ENCODE results near the gene PIPOX.

Gene PIPOX

DNA sequence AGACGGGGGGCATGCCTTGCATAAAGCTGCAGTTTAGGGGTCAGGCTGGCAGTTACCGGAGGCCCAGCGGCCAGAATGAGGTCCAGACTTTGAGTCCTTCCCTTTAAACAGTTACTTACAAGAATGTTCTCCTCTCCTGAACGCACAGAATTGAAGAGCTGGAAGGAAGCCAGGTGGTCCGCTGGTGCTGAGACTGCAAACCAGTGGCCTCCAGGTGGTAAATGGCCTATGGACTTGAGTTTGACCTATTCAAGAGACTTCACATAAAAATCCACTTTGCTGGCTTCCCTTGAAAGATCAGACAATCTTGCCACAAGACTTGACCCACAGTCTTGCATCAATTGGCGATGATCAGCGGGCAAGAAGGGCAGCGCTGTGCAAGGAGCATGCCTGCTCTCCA is 22.4 kb upstream of the PIPOX start:
- peaks cover 34% of the 10 kb centered on the region for H3K4me1 ChIP-seq (ENCODE audit: control insufficient read depth, insufficient read depth, low read length)

DNA sequence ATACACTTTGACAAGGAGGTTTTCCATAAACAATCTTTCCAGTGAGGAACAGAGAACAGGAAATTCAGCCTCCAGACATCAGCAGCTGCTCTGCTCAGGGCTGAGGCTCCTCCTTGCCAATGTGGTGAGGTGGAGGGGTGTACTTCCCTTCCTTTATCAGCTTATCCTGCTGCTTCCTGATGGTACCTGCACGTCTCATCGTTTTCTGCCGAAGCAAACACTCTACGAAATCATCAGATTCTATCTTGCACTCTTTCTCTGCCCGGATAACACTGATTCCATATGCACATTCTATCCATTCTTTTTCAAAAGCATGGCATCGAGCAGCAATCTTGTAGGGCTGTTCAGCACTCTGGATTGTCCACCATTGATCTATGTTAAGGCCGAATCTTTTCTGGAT is 21.7 kb upstream of the PIPOX start:
- H3K9me3 ChIP-seq (ENCODE audit: control insufficient read depth, insufficient read depth, low read depth, low read length): no peaks in the 10 kb centered on the region
- H3K4me3 ChIP-seq (ENCODE audit: low read depth, low read length): no peak overlapping the region
- no peaks in the 10 kb centered on the region for H3K36me3 ChIP-seq (ENCODE audit: control insufficient read depth, insufficient read depth, low read length)
- no peak overlapping the region for H3K27ac ChIP-seq (ENCODE audit: low read depth, low read length)
- H3K9ac ChIP-seq (ENCODE audit: low read length): no peak overlapping the region
- H3K4me1 ChIP-seq (ENCODE audit: control insufficient read depth, insufficient read depth, low read length): peaks cover 33% of the 10 kb centered on the region
- H3K27me3 ChIP-seq (ENCODE audit: control insufficient read depth, insufficient read depth, low read length): peaks cover 8% of the 10 kb centered on the region; the same call in 1 of the 2 replicates

More for the DNA sequence above, 22.4 kb upstream of the PIPOX start:
- no peaks in the 10 kb centered on the region for H3K36me3 ChIP-seq (ENCODE audit: control insufficient read depth, insufficient read depth, low read length)
- H3K9ac ChIP-seq (ENCODE audit: low read length): no peak overlapping the region
- no peaks in the 10 kb centered on the region for H3K9me3 ChIP-seq (ENCODE audit: control insufficient read depth, insufficient read depth, low read depth, low read length)
- H3K27ac ChIP-seq (ENCODE audit: low read depth, low read length): no peak overlapping the region
- no peak overlapping the region for H3K4me3 ChIP-seq (ENCODE audit: low read depth, low read length)
- H3K27me3 ChIP-seq (ENCODE audit: control insufficient read depth, insufficient read depth, low read length): peaks cover 8% of the 10 kb centered on the region; the same call in 1 of the 2 replicates

GRCh38 chr17:29022074-29022473 is 20.9 kb upstream of the PIPOX start:
- no peaks in the 10 kb centered on the region for H3K36me3 ChIP-seq (ENCODE audit: control insufficient read depth, insufficient read depth, low read length)
- H3K9me3 ChIP-seq (ENCODE audit: control insufficient read depth, insufficient read depth, low read depth, low read length): no peaks in the 10 kb centered on the region
- H3K4me1 ChIP-seq (ENCODE audit: control insufficient read depth, insufficient read depth, low read length): peaks cover 24% of the 10 kb centered on the region
- no peak overlapping the region for H3K9ac ChIP-seq (ENCODE audit: low read length)
- H3K4me3 ChIP-seq (ENCODE audit: low read depth, low read length): no peak overlapping the region
- H3K27ac ChIP-seq (ENCODE audit: low read depth, low read length): no peak overlapping the region
- H3K27me3 ChIP-seq (ENCODE audit: control insufficient read depth, insufficient read depth, low read length): peaks cover 8% of the 10 kb centered on the region; the same call in 1 of the 2 replicates

GRCh38 chr17:29024316-29024952 is 18.5 kb upstream of the PIPOX start:
- no peaks in the 10 kb centered on the region for H3K9me3 ChIP-seq (ENCODE audit: control insufficient read depth, insufficient read depth, low read depth, low read length)
- H3K27ac ChIP-seq (ENCODE audit: low read depth, low read length): no peak overlapping the region
- H3K4me1 ChIP-seq (ENCODE audit: control insufficient read depth, insufficient read depth, low read length): peaks cover 13% of the 10 kb centered on the region
- H3K9ac ChIP-seq (ENCODE audit: low read length): no peak overlapping the region
- H3K36me3 ChIP-seq (ENCODE audit: control insufficient read depth, insufficient read depth, low read length): no peaks in the 10 kb centered on the region
- no peak overlapping the region for H3K4me3 ChIP-seq (ENCODE audit: low read depth, low read length)
- peaks cover 6% of the 10 kb centered on the region; the same call in 1 of the 2 replicates for H3K27me3 ChIP-seq (ENCODE audit: control insufficient read depth, insufficient read depth, low read length)

DNA sequence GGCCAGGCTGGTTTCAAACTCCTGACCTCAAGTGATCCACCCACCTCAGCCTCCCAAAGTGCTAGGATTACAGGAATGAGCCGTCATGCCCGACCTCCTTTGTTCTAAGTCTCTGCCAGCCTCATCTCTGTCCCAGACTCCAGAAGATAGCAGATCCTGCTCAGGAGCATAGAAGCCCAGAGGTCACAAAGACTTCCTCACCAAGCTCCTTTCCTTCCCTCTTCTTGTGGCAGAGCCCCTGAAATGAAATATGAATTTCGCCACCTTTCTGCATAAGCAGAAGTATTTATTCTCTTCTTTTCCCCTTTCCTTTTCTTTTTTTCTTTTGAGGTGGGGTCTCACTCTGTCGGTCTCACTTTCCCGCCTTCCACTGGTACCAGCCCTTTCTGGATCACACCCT is 11.5 kb upstream of the PIPOX start:
- H3K4me1 ChIP-seq (ENCODE audit: control insufficient read depth, insufficient read depth, low read length): peaks cover 32% of the 10 kb centered on the region
- H3K9me3 ChIP-seq (ENCODE audit: control insufficient read depth, insufficient read depth, low read depth, low read length): peaks cover 24% of the 10 kb centered on the region
- peak overlapping the region; percentile 15 for H3K9ac ChIP-seq (ENCODE audit: low read length)
- H3K4me3 ChIP-seq (ENCODE audit: low read depth, low read length): no peak overlapping the region
- H3K27ac ChIP-seq (ENCODE audit: low read depth, low read length): peak overlapping the region; percentile 42; the same call in 1 of the 2 replicates
- H3K36me3 ChIP-seq (ENCODE audit: control insufficient read depth, insufficient read depth, low read length): no peaks in the 10 kb centered on the region
- H3K27me3 ChIP-seq (ENCODE audit: control insufficient read depth, insufficient read depth, low read length): 0 out of 2 replicates have a peak, but pooled peaks cover 2% of the 10 kb centered on the region

DNA sequence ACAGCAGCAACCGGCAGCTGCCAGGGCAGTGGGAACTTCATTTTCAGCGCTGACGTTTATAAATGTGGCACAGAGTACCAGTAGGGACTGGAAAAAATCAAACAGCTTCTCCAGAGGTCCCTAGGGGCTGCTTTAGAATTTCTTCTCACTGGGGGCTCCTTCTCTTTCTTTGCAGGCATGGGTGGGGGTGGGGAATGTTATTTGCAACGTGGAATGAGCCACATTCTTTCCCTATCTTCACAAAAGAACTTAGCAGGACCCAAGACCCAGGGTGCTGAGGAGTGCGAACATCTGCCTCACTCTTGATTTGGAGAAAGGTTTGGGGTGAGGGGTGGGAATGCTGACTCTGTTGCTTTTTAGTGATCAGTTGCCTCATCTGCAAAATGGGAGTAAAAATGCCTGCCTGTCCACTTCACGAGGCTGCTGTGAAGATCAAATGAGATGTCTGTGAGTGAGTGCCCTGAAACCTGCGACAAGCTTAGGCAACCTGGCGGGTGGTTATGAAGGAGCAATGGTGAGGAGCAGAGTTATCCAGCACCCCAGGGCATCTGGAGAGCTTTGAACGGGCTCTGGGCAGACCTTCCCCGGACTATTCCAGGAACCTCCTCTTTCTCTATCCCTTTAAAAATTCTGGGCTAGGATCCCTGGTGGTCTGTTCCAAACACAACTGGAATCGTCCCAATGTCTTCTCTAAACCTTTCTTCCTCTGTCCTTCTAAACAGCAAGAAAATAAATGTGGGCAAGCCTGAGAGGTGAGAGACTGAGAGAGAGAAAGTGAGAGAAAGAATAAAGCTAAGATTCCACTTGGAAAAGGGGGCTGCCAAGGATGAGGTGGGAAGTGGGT is 10.7 kb upstream of the PIPOX start:
- Histone ChIP-seq H3K9ac (ENCODE audit: low read length) (peak overlapping the region; percentile 29), H3K4me3 (ENCODE audit: low read depth, low read length) (peak overlapping the region; percentile 25; the same call in 1 of the 2 replicates), H3K36me3 (ENCODE audit: control insufficient read depth, insufficient read depth, low read length) (no peaks in the 10 kb centered on the region), H3K4me1 (ENCODE audit: control insufficient read depth, insufficient read depth, low read length) (peaks cover 37% of the 10 kb centered on the region), H3K9me3 (ENCODE audit: control insufficient read depth, insufficient read depth, low read depth, low read length) (peaks cover 24% of the 10 kb centered on the region), H3K27me3 (ENCODE audit: control insufficient read depth, insufficient read depth, low read length) (0 out of 2 replicates have a peak, but pooled peaks cover 2% of the 10 kb centered on the region), H3K27ac (ENCODE audit: low read depth, low read length) (peak overlapping the region; percentile 42; the same call in 1 of the 2 replicates)

- H3K27ac ChIP-seq (ENCODE audit: low read depth, low read length): no peak overlapping the region
- H3K9me3 ChIP-seq (ENCODE audit: control insufficient read depth, insufficient read depth, low read depth, low read length): peaks cover 24% of the 10 kb centered on the region
- H3K9ac ChIP-seq (ENCODE audit: low read length): no peak overlapping the region
- peaks cover 37% of the 10 kb centered on the region for H3K4me1 ChIP-seq (ENCODE audit: control insufficient read depth, insufficient read depth, low read length)
- no peaks in the 10 kb centered on the region for H3K36me3 ChIP-seq (ENCODE audit: control insufficient read depth, insufficient read depth, low read length)
- 0 out of 2 replicates have a peak, but pooled peaks cover 2% of the 10 kb centered on the region for H3K27me3 ChIP-seq (ENCODE audit: control insufficient read depth, insufficient read depth, low read length)
- H3K4me3 ChIP-seq (ENCODE audit: low read depth, low read length): no peak overlapping the region
Observed at GRCh38 chr17:29032857-29033197, 10.1 kb upstream of the PIPOX start.

GRCh38 chr17:29034510-29034909 is 8.4 kb upstream of the PIPOX start:
- Histone ChIP-seq H3K9ac (ENCODE audit: low read length) (no peak overlapping the region), H3K9me3 (ENCODE audit: control insufficient read depth, insufficient read depth, low read depth, low read length) (peaks cover 24% of the 10 kb centered on the region), H3K27ac (ENCODE audit: low read depth, low read length) (no peak overlapping the region), H3K4me3 (ENCODE audit: low read depth, low read length) (no peak overlapping the region), H3K36me3 (ENCODE audit: control insufficient read depth, insufficient read depth, low read length) (no peaks in the 10 kb centered on the region), H3K27me3 (ENCODE audit: control insufficient read depth, insufficient read depth, low read length) (0 out of 2 replicates have a peak, but pooled peaks cover 2% of the 10 kb centered on the region), H3K4me1 (ENCODE audit: control insufficient read depth, insufficient read depth, low read length) (peaks cover 50% of the 10 kb centered on the region)

- H3K4me3 ChIP-seq (ENCODE audit: low read depth, low read length): no peak overlapping the region
- H3K27ac ChIP-seq (ENCODE audit: low read depth, low read length): no peak overlapping the region
- no peaks in the 10 kb centered on the region for H3K36me3 ChIP-seq (ENCODE audit: control insufficient read depth, insufficient read depth, low read length)
- H3K27me3 ChIP-seq (ENCODE audit: control insufficient read depth, insufficient read depth, low read length): 0 out of 2 replicates have a peak, but pooled peaks cover under 1% of the 10 kb centered on the region
- peaks cover 24% of the 10 kb centered on the region for H3K9me3 ChIP-seq (ENCODE audit: control insufficient read depth, insufficient read depth, low read depth, low read length)
- no peak overlapping the region for H3K9ac ChIP-seq (ENCODE audit: low read length)
- peaks cover 57% of the 10 kb centered on the region for H3K4me1 ChIP-seq (ENCODE audit: control insufficient read depth, insufficient read depth, low read length)
Observed at GRCh38 chr17:29036584-29036983, 6.4 kb upstream of the PIPOX start.

DNA sequence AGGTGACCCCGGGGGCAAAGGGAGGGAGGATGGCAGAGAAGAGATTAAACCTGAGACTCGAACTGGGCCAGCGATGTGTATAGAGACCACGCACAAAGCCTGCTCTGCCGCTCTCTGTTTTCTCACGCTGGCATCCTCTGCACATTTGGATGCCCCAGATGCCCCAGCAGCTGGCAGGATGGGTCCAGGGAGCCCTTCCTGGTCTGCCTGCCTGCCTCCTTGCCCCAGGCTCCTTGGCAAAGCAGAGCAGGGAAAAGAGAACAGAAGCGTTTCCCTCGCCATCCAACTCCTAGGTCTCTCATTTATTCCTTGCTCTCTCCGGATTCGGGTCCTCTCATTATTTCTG is 5.2 kb upstream of the PIPOX start:
- no peak overlapping the region for H3K9ac ChIP-seq (ENCODE audit: low read length)
- peaks cover 57% of the 10 kb centered on the region for H3K4me1 ChIP-seq (ENCODE audit: control insufficient read depth, insufficient read depth, low read length)
- H3K4me3 ChIP-seq (ENCODE audit: low read depth, low read length): no peak overlapping the region
- peaks cover 24% of the 10 kb centered on the region for H3K9me3 ChIP-seq (ENCODE audit: control insufficient read depth, insufficient read depth, low read depth, low read length)
- H3K27ac ChIP-seq (ENCODE audit: low read depth, low read length): no peak overlapping the region
- H3K36me3 ChIP-seq (ENCODE audit: control insufficient read depth, insufficient read depth, low read length): no peaks in the 10 kb centered on the region
- H3K27me3 ChIP-seq (ENCODE audit: control insufficient read depth, insufficient read depth, low read length): no peaks in the 10 kb centered on the region

Data from HUES6 (cell line).